Vagina (tissue), 2 donors: ENCODE results near the gene CD300E.

Source experiments
- CTCF ChIP-seq, 3 experiments: fragments of 450-650 bp in 2 of 3; fragments of 200-600 bp in 1 of 3; sonication (generic) in 1 of 3; IDR thresholded peaks; one replicate each; pipeline ENCODE4 v1.5.1; 2017 to 2019; ENCODE audit warnings: antibody characterized with exemption in 3 of 3, mild to moderate bottlenecking in 2 of 3, moderate library complexity in 2 of 3
- POLR2A ChIP-seq, 2 donors: fragments of 450-650 bp; IDR thresholded peaks; one replicate each; pipeline ENCODE4 v1.6.1; 2017; ENCODE audit warnings: antibody characterized with exemption in 2 of 2, mild to moderate bottlenecking in 2 of 2, moderate library complexity in 2 of 2

DNA sequence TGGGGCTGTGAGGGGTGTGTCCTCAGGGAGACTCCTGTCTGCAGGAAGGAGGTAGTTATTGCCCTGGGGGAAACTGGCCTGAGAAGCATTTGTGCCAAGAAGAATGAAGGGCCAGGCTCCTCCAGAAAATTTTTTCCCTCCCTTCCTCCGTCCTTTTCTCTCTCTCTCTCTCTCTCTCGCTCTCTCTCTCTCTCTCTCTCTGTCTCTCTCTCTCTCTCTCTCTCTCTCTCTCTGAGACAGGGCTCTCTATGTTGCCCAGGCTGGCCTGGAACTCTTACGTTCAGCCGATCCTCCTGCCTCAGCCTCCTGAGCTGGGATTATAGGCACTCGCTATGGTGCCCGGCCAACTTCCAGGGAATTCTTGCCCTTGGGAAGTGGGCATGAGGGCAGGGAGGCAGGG, 11.5 kb downstream of the CD300E start:
- TF ChIP-seq CTCF (IDR thresholded peaks at IDR 0.05): no peak
- no peak for TF ChIP-seq POLR2A (IDR thresholded peaks at IDR 0.05)
